Measurements from ENCODE around the gene VSX2. TPM values are rescaled to one million over a fixed set of nuclear protein-coding genes. Genes with fewer than 3 reads are reported as not detected.

The VSX2 gene
- total and polyA plus RNA-seq, 2 of the 13 experiments (the other 11 are each of a cell fraction or from before 2014, with no cell fraction given) = 0.05 TPM; not detected in 1

- no peak for DNase-seq (ENCODE audit: low spot score)
- Histone ChIP-seq H3K4me3 (replicated peaks in 1 of 3; ENCODE audit: insufficient read depth in 1 of 3, low read depth in 2 of 3, low read length in 3 of 3) (no peak overlapping the region), H4K20me1 (ENCODE audit: insufficient read depth, low read length) (no peaks in the 10 kb centered on the region), H3K4me2 (ENCODE audit: low read depth, low read length) (no peak overlapping the region), H3K79me2 (ENCODE audit: insufficient read depth, low read length) (no peaks in the 10 kb centered on the region), H3K27ac (ENCODE audit: extremely low read length, insufficient read depth, low read length) (no peak overlapping the region), H3K9ac (ENCODE audit: insufficient read depth, low read depth, low read length) (no peak overlapping the region), H2AFZ (ENCODE audit: low read length) (no peak overlapping the region), H3K4me1 (ENCODE audit: insufficient read depth, low read length) (peaks cover 23% of the 10 kb centered on the region), H3K27me3 (ENCODE audit: control insufficient read depth in 1 of 2, insufficient read depth in 2 of 2, low read length in 2 of 2) (peaks cover 1 to 45% of the 10 kb centered on the region in 2 experiments; a peak in 4 of 5 replicates), H3K36me3 (replicated peaks in 1 of 2; ENCODE audit: control insufficient read depth in 1 of 2, insufficient read depth in 2 of 2, low read length in 2 of 2) (no peaks in the 10 kb centered on the region), H3K9me3 (ENCODE audit: low read length) (no peaks in the 10 kb centered on the region)
- WGBS (ENCODE audit: low lambda C conversion rate) = 0% methylated on average over 1 of the region's 7 CpGs
- CTCF ChIA-PET (ENCODE audit: low intra/inter-chr PET ratio, low total read pairs) = no interaction called here
- POLR2A ChIA-PET = no interaction called here
- in situ Hi-C loops (cut with HindIII; ENCODE audit: extremely low pct_ligation_motif_present, low pct_unique_long_range_greater_than_20kb) = no loop called here
- intact Hi-C loops (cut with micrococcal nuclease; ENCODE audit: unreplicated experiment) = no loop called here
- no peak for FAIRE-seq
- TF ChIP-seq KDM5A (IDR thresholded peaks at IDR 0.05; ENCODE audit: borderline replicate concordance, low read length) (no peak), TARDBP (CRISPR knock-in tag; IDR thresholded peaks at IDR 0.05) (no peak), NFYB (CRISPR knock-in tag; IDR thresholded peaks at IDR 0.05) (no peak), MYC (CRISPR knock-in tag; IDR thresholded peaks at IDR 0.05; ENCODE audit: borderline replicate concordance) (no peak), EED (CRISPR knock-in tag; IDR thresholded peaks at IDR 0.05) (no peak), ZNF644 (CRISPR knock-in tag; IDR thresholded peaks at IDR 0.05; ENCODE audit: low read depth) (no peak), GMEB1 (CRISPR knock-in tag; IDR thresholded peaks at IDR 0.05; ENCODE audit: borderline replicate concordance) (no peak), HBP1 (CRISPR knock-in tag; IDR thresholded peaks at IDR 0.05; ENCODE audit: low read depth) (no peak), ZNF83 (CRISPR knock-in tag; IDR thresholded peaks at IDR 0.05; ENCODE audit: borderline replicate concordance) (no peak), PPARG (CRISPR knock-in tag; conservative IDR thresholded peaks at IDR 0.05) (no peak), RXRB (CRISPR knock-in tag; IDR thresholded peaks at IDR 0.05; ENCODE audit: borderline replicate concordance) (no peak), CREBL2 (CRISPR knock-in tag; IDR thresholded peaks at IDR 0.05; ENCODE audit: borderline replicate concordance) (no peak), ZNF44 (CRISPR knock-in tag; IDR thresholded peaks at IDR 0.05) (no peak), ATF5 (CRISPR knock-in tag; IDR thresholded peaks at IDR 0.05; ENCODE audit: low read depth) (no peak), KAT7 (CRISPR knock-in tag; IDR thresholded peaks at IDR 0.05; ENCODE audit: borderline replicate concordance) (no peak), ZFP36L2 (CRISPR knock-in tag; IDR thresholded peaks at IDR 0.05) (no peak)
- TF ChIP-seq, protein P1, sequence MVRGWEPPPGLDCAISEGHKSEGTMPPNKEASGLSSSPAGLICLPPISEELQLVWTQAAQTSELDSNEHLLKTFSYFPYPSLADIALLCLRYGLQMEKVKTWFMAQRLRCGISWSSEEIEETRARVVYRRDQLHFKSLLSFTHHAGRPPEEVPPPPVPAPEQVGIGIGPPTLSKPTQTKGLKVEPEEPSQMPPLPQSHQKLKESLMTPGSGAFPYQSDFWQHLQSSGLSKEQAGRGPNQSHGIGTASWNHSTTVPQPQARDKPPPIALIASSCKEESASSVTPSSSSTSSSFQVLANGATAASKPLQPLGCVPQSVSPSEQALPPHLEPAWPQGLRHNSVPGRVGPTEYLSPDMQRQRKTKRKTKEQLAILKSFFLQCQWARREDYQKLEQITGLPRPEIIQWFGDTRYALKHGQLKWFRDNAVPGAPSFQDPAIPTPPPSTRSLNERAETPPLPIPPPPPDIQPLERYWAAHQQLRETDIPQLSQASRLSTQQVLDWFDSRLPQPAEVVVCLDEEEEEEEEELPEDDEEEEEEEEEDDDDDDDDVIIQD (CRISPR knock-in tag; IDR thresholded peaks at IDR 0.05; ENCODE audit: low read depth) = no peak
- TF ChIP-seq, protein P2, sequence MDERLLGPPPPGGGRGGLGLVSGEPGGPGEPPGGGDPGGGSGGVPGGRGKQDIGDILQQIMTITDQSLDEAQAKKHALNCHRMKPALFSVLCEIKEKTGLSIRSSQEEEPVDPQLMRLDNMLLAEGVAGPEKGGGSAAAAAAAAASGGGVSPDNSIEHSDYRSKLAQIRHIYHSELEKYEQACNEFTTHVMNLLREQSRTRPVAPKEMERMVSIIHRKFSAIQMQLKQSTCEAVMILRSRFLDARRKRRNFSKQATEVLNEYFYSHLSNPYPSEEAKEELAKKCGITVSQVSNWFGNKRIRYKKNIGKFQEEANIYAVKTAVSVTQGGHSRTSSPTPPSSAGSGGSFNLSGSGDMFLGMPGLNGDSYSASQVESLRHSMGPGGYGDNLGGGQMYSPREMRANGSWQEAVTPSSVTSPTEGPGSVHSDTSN (CRISPR knock-in tag; IDR thresholded peaks at IDR 0.05) = no peak
- no peak for ATAC-seq
- BruUV-seq (replicated peaks) = no TSS peak
Observed at GRCh38 chr14:74245292-74245691, 6.0 kb downstream of the VSX2 start.

Data from HepG2 (cell line).